Cardiac fibroblast (primary cell): ENCODE data around the gene DIP2C.

Experiments
- DNase-seq, 2 donors: peaks; one replicate each; pipeline versions ENCODE4 v3.0.0 to v3.0.0-alpha.2; 2010; ENCODE audit warnings: low read depth in 2 of 2
- H3K4me3 ChIP-seq, 2 donors: replicated peaks in 1 of 2; 1 replicate in 1 of 2; 2 replicates in 1 of 2; pipeline ENCODE4 v1.5.1; 2011; ENCODE audit warnings: low read depth in 2 of 2, low read length in 2 of 2, mild to moderate bottlenecking in 2 of 2, moderate library complexity in 1 of 2
- TF ChIP-seq, protein P1 (sequence below): IDR thresholded peaks from one replicate; pipeline ENCODE4 v1.5.1; 2011; ENCODE audit warnings: low read depth, mild to moderate bottlenecking, low read length, inconsistent platforms

Gene DIP2C

DNA sequence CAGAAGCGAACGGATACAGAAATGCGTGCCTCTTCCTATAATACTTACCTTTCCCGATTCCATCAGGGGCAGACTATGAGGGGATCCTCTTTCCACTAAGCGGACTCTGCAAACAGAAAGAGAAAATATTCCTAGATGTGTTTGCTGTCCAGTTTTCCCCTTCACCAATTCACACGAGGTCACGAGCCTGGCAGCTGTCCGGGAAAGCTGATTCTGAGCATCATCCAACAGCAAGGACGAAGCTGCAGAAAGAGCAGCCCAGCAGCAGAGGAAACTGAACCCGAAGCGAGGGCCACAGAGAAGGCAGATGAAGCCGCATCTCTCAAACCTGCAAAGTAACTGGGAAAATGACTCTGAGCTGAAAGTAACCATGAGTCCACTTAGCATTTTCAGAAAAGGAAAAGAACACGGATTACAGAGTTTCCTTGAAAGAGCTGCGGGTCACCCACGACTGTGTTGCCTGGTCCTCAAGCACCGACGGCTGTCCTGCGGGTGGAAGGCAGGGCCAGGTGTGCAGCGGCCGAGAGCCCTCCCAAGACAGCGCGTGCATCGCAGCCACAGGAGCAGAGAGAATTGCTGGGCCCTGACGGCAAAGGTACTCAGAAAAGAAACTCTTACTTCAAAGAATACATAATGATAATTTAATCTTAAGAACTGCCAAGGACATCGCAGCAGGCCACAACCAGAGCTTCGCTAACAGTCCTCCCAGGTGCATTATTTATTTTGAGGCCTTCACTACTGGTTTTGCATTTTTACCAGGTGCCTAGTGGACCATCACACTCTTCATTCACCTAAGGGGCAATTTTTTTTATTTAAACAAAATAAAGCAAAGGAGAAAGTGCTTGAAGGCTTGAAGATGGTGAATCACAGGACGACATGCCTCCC lies 400.9 kb downstream of the DIP2C start:
- DNase-seq, result no peak
- TF ChIP-seq, protein P1, sequence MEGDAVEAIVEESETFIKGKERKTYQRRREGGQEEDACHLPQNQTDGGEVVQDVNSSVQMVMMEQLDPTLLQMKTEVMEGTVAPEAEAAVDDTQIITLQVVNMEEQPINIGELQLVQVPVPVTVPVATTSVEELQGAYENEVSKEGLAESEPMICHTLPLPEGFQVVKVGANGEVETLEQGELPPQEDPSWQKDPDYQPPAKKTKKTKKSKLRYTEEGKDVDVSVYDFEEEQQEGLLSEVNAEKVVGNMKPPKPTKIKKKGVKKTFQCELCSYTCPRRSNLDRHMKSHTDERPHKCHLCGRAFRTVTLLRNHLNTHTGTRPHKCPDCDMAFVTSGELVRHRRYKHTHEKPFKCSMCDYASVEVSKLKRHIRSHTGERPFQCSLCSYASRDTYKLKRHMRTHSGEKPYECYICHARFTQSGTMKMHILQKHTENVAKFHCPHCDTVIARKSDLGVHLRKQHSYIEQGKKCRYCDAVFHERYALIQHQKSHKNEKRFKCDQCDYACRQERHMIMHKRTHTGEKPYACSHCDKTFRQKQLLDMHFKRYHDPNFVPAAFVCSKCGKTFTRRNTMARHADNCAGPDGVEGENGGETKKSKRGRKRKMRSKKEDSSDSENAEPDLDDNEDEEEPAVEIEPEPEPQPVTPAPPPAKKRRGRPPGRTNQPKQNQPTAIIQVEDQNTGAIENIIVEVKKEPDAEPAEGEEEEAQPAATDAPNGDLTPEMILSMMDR, result no peak
- H3K4me3 ChIP-seq, result no peak overlapping the region

DNA sequence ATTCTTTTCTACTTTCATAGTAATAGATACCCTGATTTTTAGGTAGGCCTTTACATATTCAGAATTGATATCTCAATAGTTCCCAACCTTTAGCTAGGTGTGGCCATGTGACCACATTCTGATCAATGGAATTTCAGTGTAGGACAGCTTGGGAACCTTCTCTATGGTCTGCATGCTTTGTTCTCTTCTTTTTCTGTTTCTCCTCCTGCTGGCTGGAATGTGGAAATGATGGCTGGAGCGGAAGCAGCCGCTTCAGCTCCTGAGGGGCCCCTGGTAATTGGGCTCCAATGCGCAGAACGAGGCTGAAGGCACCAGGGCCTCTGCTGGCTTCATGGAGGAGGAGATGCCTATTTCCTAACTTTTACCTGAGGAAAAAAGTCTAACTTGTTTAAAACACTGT lies 401.7 kb downstream of the DIP2C start:
- H3K4me3 ChIP-seq, result no peak overlapping the region
- TF ChIP-seq, protein P1, result peak; percentile 26
- DNase-seq, result peak in 1 of 2 donors; percentile 10

DNA sequence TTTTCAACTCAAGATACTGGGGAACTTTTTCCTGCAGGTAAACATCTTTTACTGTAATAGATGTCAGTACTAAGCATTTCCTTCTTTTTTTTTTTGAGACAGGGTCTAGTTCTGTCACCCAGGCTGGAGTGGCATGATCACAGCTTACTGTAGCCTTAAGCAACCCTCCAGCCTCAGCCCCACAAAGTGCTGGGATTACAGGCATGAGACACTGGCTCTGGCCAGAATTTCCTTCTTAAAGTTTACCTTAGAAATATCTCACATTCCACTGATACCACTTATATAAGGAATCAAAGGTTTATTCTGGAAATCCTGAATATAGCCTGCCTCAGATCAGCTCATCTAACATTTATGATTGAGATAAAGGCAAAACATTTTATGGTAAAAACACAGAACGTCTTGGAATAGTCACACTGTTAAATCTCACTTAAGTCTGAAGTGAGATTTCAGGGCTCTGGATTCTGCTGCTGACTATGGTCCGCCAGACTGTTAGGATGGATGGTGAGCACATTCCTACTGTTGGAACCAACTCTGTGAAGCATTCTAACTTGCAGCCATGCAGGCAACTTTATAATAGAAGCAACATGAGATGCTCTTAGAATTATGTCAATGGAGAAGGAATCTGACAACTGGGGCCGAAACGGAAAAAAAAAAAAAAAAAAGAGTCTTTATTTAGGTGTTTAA lies 402.3 kb downstream of the DIP2C start:
- DNase-seq, result no peak
- TF ChIP-seq, protein P1, result no peak
- H3K4me3 ChIP-seq, result no peak overlapping the region

DNA sequence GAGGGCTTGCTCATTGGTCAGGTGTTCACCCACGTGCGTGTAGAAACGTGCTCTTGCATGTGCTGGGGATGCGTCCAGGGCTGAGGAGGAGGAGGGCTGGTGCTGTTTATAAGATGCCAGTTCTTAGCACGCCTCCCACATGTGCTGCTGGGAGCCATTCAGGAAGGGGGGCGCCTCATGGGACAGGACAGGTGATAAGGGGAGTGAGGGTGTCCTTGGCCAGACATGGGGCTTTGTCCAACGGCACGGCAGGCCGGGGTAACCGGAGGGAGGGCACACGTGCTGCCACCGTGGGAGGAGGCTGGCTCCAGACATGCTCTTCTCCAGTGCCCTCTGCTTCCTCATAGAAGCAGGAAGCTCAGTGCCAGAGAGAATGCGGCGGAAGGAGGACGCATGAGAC lies 404.3 kb downstream of the DIP2C start:
- no peak overlapping the region for H3K4me3 ChIP-seq
- no peak for DNase-seq
- TF ChIP-seq, protein P1, result no peak

DNA sequence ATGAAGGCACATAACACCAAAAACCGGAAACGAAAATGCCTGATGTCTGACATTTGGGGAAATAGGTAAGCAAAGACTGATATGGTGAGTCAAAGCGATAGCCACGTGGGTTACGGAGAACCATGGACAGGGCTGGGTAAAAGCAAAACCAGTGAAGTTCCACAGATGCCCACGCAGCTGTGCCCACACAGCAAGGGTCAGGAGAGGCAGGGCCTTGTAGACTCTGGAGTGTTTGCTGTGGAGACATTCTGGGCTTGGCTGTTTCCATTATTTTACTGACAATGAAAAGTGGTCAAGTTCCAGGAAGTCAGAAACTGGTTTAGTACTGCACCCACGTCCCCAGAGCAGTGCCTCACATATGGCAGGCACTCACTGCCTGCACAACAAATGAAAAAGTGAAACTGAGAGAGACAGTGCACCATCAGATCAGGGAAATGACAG lies 405.5 kb downstream of the DIP2C start:
- TF ChIP-seq, protein P1, result no peak
- DNase-seq, result no peak
- H3K4me3 ChIP-seq, result no peak overlapping the region

DNA sequence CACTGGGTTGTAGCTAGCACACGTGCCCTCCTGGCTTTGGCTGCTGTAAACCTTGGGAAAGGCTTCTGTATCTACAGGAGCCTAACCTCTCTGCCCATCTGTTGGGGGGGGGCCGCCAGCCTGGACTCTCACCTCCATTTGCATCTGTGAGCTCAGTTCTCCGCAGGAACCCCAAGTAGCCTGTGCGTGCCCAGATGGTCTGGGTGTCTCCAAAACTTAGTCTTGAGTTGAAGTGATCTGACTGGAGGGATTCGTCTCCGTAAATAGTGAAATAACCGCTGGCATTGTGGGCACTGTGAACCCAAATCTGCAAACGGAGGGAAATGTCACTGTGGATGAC lies 406.4 kb downstream of the DIP2C start:
- no peak overlapping the region for H3K4me3 ChIP-seq
- DNase-seq, result no peak
- TF ChIP-seq, protein P1, result no peak
